ENCODE measurements around the gene TMEM271. TPM values are rescaled to one million over a fixed set of nuclear protein-coding genes. Genes with fewer than 3 reads are reported as not detected.

The TMEM271 gene, protein sequence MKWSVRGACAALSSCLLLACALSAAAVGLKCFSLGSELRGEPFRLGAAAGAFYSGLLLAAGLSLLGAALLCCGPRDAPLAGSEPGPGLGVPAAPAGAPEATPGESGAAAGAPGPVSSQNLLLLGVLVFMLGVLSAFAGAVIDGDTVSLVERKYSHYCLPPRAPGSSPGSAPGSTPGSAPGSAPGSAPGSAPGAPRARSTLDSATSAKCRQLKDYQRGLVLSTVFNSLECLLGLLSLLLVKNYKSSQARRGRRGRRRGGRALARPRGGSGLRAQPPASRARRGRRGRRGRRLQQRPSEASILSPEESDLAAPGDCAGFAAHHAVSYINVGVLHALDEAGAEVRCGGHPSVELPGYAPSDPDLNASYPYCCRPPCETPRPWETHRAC
- total RNA-seq = not detected in 2 replicates

DNA sequence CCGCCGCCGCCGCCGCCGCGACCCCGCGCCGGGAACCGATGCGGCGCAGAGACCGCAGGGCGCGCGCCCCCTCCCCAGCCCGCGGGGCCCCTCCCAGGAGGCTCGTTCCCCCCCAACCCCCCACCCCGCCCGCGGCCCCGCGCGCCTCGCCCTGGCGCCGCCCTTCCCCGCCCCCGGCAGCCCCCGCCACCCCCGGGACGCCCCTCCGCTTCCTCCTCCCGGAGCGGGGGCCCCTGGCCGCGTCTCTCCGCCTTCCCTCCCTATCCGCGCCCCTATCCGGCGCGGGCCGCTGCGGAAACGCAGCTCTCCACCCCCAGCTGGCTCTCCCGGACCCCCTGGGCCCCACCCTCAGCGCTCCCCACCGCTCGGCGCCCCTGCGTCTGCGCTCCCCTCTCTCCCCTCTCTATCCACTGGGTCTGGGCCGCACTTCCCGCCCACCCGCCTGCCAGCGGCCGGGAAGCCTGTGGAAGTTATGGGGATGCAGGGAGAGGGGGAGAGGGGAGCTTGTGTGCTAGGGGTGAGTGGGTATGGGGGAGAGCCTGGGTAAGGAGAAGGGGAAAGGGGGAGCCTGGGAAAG lies at the start of gene TMEM271:
TSS of gene TMEM271 (minus strand) at position 51 of the 577 bp plus-strand sequence. CDS start 233 bp downstream, outside the sequence.

DNA sequence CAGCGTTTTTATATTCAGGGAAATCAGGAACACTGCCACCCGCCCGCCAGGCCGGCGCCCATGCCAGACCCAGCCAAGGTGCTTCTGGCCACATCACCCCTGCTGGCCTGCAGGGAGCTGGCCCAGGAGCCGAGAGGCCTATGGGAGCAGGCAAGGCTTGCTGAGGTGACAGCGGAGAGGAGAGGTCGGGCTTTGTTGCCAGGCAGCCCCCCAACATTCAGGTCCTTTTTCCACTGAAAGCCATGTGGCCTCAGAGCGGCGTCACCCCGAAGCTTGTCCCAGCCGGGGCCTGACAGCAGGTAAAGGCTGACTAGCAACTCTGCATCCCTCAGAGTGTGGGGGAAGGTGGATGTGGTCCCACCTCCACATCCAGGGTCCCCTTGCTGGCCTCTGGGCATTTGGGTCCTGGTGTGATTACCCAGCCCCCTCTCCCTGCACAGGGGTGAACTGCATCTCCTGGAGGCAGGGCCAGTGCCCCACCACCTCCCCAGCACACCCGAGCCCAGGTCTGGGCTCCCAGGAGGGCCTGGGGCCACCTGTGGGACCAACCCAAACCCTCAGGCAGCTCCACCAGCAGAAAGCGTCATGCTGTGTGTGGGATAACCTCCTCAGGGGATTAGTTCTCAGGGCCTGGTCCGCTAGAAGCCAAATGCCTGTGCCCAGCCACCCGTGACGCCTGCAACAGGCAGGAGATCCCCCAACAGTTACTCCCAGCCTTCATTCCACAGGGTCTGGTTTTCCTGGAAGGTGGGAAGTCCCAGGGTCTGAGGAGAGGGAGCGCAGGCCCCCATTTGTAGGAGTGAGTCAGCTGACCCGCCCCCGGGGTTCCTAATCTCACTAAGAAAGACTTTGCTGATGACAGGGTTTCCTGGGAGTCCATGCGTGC lies 48.9 kb upstream of the TMEM271 start, which contains the start of gene PDE6B:
TSS of gene PDE6B (plus strand) at position 869 of the 886 bp plus-strand sequence. CDS start 54 bp downstream, outside the sequence.

Other genes with a start within 250 kb of the TMEM271 start
- 8.8 and 11.2 TPM in 2 replicates for gene ZNF141, start 238.5 kb downstream of the TMEM271 start, total RNA-seq
- gene ZNF721, start 77.1 kb downstream of the TMEM271 start, total RNA-seq = 10.3 and 15.7 TPM in 2 replicates
- 46.6 and 52.3 TPM in 2 replicates for gene PIGG, start 77.1 kb downstream of the TMEM271 start, total RNA-seq
- gene PDE6B, start 49.3 kb upstream of the TMEM271 start, total RNA-seq = 2.6 TPM in 1 of 2 replicates, not detected in the other
- 31.9 and 97.8 TPM in 2 replicates for gene ATP5ME, start 98.0 kb upstream of the TMEM271 start, total RNA-seq
- gene MYL5, start 98.2 kb upstream of the TMEM271 start, total RNA-seq = 6.9 and 24.7 TPM in 2 replicates
- gene SLC49A3, start 112.9 kb upstream of the TMEM271 start, total RNA-seq = 5.5 and 15.9 TPM in 2 replicates
- gene PCGF3, start 129.5 kb upstream of the TMEM271 start, total RNA-seq = 31.5 and 51.8 TPM in 2 replicates
- not detected in 2 replicates for gene CPLX1, start 249.8 kb upstream of the TMEM271 start, total RNA-seq